Ramos (cell line): ENCODE results near the gene GRHL1.

Source experiments
- in situ Hi-C: fragments of 300-500 bp; cut with MboI; formaldehyde crosslinking; loops from one replicate; pipeline ENCODE4 v1.14.3; 2022; ENCODE audit warnings: low sequenced_read_pairs; ENCODE audit not compliant: unreplicated experiment

Gene GRHL1

DNA sequence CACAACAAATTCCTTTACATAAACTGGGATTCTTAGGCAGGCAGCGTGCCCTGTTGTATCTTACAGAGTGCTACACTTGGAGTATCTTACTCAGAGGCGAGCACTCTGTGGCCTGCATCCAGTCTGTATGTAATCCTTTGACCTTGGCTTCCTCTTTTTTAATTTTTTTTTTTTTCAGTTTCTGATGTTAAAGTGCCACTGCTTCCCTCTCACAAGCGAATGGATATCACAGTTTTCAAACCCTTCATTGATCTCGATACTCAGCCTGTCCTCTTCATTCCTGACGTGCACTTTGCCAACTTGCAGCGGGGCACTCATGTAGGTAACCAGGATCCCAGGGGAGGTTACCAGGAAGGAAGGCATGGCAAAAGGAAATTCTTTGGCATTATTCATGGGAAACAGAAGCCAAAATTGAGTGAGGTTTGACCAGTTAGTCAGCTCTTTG lies 40.4 kb downstream of the GRHL1 start:
- in situ Hi-C loops: no loop called here

GRCh38 chr2:9992427-9993187 lies 41.1 kb downstream of the GRHL1 start:
- in situ Hi-C loops: no loop called here

- in situ Hi-C loops: no loop called here
These were observed 42.1 kb downstream of the GRHL1 start for GRCh38 chr2:9993488-9994165.

GRCh38 chr2:9994462-9994861 lies 43.0 kb downstream of the GRHL1 start:
- in situ Hi-C loops: no loop called here

DNA sequence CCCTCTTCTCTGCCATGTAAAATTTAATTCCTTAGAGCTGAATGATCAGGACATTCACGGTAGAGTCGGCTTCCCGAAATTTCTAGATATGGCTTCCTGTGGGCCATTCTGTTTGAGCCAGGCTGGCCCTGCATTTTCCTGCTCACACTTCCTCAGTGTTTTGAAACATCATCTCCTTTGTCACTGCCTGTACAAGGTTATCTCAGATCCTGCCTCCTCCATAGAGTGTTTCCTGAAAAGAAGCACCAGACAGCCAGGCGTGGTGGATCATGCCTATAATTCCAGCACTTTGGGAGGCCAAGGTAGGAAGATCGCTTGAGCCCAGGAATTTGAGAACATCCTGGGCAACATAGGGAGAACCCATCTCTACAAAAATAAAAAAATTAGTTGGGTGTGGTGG lies 43.6 kb downstream of the GRHL1 start:
- in situ Hi-C loops: no loop called here

DNA sequence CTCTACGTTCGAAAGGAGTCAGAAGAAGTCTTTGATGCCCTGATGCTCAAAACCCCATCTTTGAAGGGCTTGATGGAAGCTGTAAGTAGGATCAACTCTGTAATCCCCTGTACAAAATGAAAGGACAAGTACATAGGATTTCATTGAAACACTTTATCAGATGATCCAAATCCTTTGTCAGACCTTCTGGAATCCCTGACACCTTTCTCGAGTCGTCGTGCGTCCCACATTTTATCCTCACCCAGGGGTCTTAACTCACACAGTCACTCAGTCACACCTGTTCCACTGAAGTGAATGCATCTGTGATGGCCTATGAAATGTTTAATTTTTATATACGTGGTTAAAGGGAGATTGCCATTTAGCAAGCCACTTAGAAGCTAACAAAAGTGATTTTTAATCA lies 44.8 kb downstream of the GRHL1 start:
- in situ Hi-C loops: no loop called here

- in situ Hi-C loops: no loop called here
These were observed 46.4 kb downstream of the GRHL1 start for GRCh38 chr2:9997936-9998335.

DNA sequence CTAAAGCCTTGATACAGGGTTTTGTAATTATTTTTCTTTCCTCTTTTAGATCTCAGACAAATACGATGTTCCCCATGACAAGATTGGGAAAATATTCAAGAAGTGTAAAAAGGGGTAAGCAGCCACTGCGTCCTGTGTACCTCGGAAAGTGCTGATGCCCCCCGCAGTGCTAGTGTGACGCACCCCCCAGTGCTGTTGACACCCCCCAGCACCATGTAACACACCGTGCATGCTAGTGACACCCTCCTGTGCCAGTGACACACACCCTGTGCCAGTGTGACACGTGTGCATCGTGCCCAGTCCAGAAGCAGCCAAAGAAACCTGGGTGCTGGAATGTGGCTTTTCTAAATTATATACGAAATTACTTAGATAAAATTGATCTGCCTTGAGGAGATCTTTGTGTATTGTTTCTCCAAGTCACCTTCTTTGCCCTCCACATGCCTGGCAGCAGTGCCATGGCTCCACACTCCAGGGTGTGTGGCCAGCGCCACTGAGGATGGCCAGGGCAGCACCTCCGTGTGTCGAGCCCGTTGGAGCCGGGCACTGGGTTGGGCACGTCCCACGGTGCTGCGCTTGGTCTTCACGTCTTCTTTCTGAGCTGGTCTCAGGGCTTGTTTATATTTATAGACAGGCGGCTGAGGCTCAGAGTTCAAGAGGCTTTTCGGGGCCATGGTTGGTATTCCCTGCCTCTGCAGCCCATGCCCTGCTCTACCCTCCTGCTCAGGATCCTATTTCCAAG lies 47.6 kb downstream of the GRHL1 start:
- in situ Hi-C loops: no loop called here

- in situ Hi-C loops: no loop called here
These were observed 48.2 kb downstream of the GRHL1 start for GRCh38 chr2:9999693-10000092.

DNA sequence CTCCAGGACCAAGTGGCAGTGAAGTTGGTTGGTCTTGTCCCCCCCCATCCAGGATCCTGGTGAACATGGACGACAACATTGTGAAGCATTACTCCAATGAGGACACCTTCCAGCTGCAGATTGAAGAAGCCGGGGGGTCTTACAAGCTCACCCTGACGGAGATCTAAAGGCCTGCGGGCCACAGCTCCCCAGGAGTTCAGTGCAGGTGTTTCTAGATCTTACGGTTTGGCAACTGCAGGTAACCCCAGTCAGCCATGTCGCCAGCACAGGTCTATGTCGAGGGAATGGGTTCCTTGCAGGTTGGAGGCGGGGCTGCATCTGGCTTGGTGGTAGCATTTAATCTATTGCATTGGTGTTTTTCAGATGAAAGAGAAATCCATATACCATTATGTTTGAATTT lies 49.0 kb downstream of the GRHL1 start:
- in situ Hi-C loops: no loop called here

DNA sequence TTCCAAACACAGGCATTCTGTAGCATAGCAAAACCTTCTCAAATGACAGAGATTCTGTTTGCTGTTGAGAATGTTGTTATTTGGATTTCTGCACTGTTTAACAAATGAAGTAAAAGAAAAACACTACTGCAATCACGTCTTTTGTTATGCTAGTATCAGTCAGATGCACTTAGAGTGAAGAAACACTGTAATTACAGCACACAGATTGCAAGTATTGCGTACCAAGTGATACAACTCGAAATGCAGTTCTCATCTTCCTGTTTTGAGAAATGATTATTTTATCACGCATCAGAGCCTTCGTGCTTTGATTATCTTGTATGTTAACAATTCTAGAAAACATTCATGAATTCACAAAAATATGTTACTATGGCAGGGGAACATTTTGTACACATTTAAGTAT lies 50.1 kb downstream of the GRHL1 start:
- in situ Hi-C loops: no loop called here

GRCh38 chr2:10002109-10002508 lies 50.6 kb downstream of the GRHL1 start:
- in situ Hi-C loops: no loop called here

- in situ Hi-C loops: no loop called here
These were observed 51.2 kb downstream of the GRHL1 start for GRCh38 chr2:10002681-10003080.

GRCh38 chr2:10003206-10004125 lies 52.0 kb downstream of the GRHL1 start:
- in situ Hi-C loops: no loop called here

DNA sequence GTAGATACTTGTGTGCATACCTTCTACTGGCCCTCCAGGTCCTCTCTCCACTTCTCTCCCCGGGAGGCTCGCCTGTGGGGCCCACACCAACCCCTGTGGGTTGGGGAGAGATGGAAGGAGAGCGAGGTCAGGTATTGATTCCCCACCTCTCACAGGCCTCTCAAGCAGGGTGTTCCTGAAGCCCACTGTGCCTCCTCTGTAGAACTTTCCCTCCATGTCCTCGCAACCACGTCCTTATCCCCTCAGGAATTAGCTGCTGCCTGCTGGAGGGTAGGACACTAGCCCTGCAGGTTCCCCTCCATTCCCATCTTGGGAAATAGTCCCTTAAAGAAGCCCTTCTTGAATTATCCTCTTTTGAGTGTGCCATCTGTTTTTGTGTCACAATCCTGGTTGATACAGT lies 52.9 kb downstream of the GRHL1 start:
- in situ Hi-C loops: no loop called here

GRCh38 chr2:10004836-10005235 lies 53.3 kb downstream of the GRHL1 start:
- in situ Hi-C loops: no loop called here

DNA sequence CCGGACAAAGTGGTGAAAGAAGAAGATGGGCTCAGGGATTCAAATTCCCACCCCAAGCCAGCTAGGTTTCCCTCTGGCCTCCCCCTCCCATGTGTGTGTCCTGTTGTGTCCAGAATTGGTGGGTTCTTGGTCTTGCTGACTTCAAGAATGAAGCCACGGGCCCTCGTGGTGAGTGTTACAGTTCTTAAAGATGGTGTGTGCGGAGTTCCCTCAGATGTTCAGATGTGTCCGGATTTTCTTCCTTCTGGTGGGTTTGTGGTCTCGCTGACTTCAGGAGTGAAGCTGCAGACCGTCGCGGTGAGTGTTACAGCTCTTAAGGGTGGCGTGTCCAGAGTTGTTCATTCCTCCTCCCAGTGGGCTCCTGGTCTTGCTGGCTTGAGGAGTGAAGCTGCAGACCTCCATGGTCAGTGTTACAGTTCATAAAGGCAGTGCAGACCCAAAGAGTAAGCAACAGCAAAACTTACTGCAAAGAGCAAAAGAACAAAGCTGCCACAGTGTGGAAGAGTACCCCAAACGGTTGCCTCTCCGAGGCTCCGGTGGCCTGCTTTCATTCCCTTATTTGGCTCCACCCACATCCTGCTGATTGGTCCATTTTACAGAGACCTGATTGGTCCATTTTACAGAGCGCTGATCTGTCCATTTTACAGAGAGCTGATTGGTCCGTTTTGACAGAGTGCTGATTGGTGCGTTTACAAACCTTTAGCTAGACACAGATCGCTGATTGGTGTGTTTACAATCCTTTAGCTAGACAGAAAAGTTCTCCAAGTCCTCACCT lies 54.2 kb downstream of the GRHL1 start:
- in situ Hi-C loops: no loop called here

GRCh38 chr2:10006236-10007161 lies 55.0 kb downstream of the GRHL1 start:
- in situ Hi-C loops: no loop called here
